Activated CD8-positive, alpha-beta memory T cell treated with anti-CD3 and anti-CD28 coated beads, Interleukin-2, amount 50 U/mL, for 24 hours (primary cell): ENCODE data around the gene SLC10A7.

Source experiments
- DNase-seq: peaks from one replicate; pipeline ENCODE4 v3.0.0-alpha.2; 2020; ENCODE audit errors: extremely low read depth

Gene SLC10A7

GRCh38 chr4:146257511-146257910 lies 264.2 kb downstream of the SLC10A7 start:
- DNase-seq = no peak

- no peak for DNase-seq
Measured at GRCh38 chr4:146256328-146256727, 265.4 kb downstream of the SLC10A7 start.

GRCh38 chr4:146255874-146256273 lies 265.9 kb downstream of the SLC10A7 start:
- no peak for DNase-seq

GRCh38 chr4:146255463-146255862 lies 266.3 kb downstream of the SLC10A7 start:
- DNase-seq = no peak

GRCh38 chr4:146252969-146253611 lies 268.6 kb downstream of the SLC10A7 start:
- no peak for DNase-seq

GRCh38 chr4:146247356-146247755 lies 274.4 kb downstream of the SLC10A7 start:
- no peak for DNase-seq

GRCh38 chr4:146246381-146246780 lies 275.4 kb downstream of the SLC10A7 start:
- DNase-seq = no peak

GRCh38 chr4:146245850-146246249 lies 275.9 kb downstream of the SLC10A7 start:
- DNase-seq = no peak

GRCh38 chr4:146245246-146245645 lies 276.5 kb downstream of the SLC10A7 start:
- no peak for DNase-seq

GRCh38 chr4:146244496-146244895 lies 277.2 kb downstream of the SLC10A7 start:
- DNase-seq = no peak

- DNase-seq = no peak
Measured at GRCh38 chr4:146243883-146244277, 277.9 kb downstream of the SLC10A7 start.

- no peak for DNase-seq
Measured at GRCh38 chr4:146243141-146243882, 278.4 kb downstream of the SLC10A7 start.

- DNase-seq = no peak
Measured at GRCh38 chr4:146238107-146238506, 283.6 kb downstream of the SLC10A7 start.

GRCh38 chr4:146237092-146237491 lies 284.6 kb downstream of the SLC10A7 start:
- DNase-seq = no peak

GRCh38 chr4:146236216-146236615 lies 285.5 kb downstream of the SLC10A7 start:
- DNase-seq = no peak

- DNase-seq = no peak
Measured at GRCh38 chr4:146235654-146236177, 286.0 kb downstream of the SLC10A7 start.

GRCh38 chr4:146232131-146232722 lies 289.5 kb downstream of the SLC10A7 start:
- DNase-seq = no peak

GRCh38 chr4:146229406-146229805 lies 292.3 kb downstream of the SLC10A7 start:
- no peak for DNase-seq

- DNase-seq = no peak
Measured at GRCh38 chr4:146224326-146224966, 297.3 kb downstream of the SLC10A7 start.

- no peak for DNase-seq
Measured at GRCh38 chr4:146222313-146222712, 299.4 kb downstream of the SLC10A7 start.

- no peak for DNase-seq
Measured at GRCh38 chr4:146214238-146214637, 307.5 kb downstream of the SLC10A7 start, which contains the start of gene REELD1. TSS of gene REELD1 (plus strand) at chr4:146214538. CDS start at chr4:146216953, 2,415 bp downstream.

- DNase-seq = no peak
Measured at GRCh38 chr4:146212781-146213180, 309.0 kb downstream of the SLC10A7 start.
